ENCODE results near the gene ASPHD2.
"Not testable (repeated sequence)": the region's sequence is repeated elsewhere in the genome, so short reads cannot be mapped to it uniquely, and the experiment has no call there.

ASPHD2 gene

GRCh38 chr22:26416670-26417276, 12.3 kb upstream of the ASPHD2 start:
- DNase-seq (ENCODE audit: low spot score), result no peak

GRCh38 chr22:26417406-26417805, 11.7 kb upstream of the ASPHD2 start:
- DNase-seq (ENCODE audit: low spot score), result no peak

GRCh38 chr22:26418620-26419019, 10.4 kb upstream of the ASPHD2 start:
- no peak for DNase-seq (ENCODE audit: low spot score)

GRCh38 chr22:26426924-26427323, 2.1 kb upstream of the ASPHD2 start:
- DNase-seq (ENCODE audit: low spot score), result no peak

GRCh38 chr22:26429458-26430286, 612 bp downstream of the ASPHD2 start:
- DNase-seq (ENCODE audit: low spot score), result peak; percentile 50

GRCh38 chr22:26430600-26430999, 1.5 kb downstream of the ASPHD2 start:
- no peak for DNase-seq (ENCODE audit: low spot score)

- DNase-seq (ENCODE audit: low spot score), result no peak
These were observed 2.4 kb downstream of the ASPHD2 start for GRCh38 chr22:26431261-26431995.

- DNase-seq (ENCODE audit: low spot score), result peak; percentile 40
These were observed 3.7 kb downstream of the ASPHD2 start for GRCh38 chr22:26432619-26433311.

GRCh38 chr22:26433805-26434204, 4.7 kb downstream of the ASPHD2 start:
- DNase-seq (ENCODE audit: low spot score), result no peak

- DNase-seq (ENCODE audit: low spot score), result no peak
These were observed 6.5 kb downstream of the ASPHD2 start for GRCh38 chr22:26435327-26436093.

GRCh38 chr22:26436903-26437515, 7.9 kb downstream of the ASPHD2 start:
- DNase-seq (ENCODE audit: low spot score), result no peak

- no peak for DNase-seq (ENCODE audit: low spot score)
These were observed 8.8 kb downstream of the ASPHD2 start for GRCh38 chr22:26437694-26438392.

GRCh38 chr22:26438776-26439175, 9.7 kb downstream of the ASPHD2 start:
- DNase-seq (ENCODE audit: low spot score), result not testable (repeated sequence)

- DNase-seq (ENCODE audit: low spot score), result no peak
These were observed 10.5 kb downstream of the ASPHD2 start for GRCh38 chr22:26439559-26439958.

- no peak for DNase-seq (ENCODE audit: low spot score)
These were observed 13.2 kb downstream of the ASPHD2 start for GRCh38 chr22:26442086-26442756.

- DNase-seq (ENCODE audit: low spot score), result no peak
These were observed 15.0 kb downstream of the ASPHD2 start for GRCh38 chr22:26443901-26444690.

- DNase-seq (ENCODE audit: low spot score), result no peak
These were observed 15.7 kb downstream of the ASPHD2 start for GRCh38 chr22:26444777-26445176.

- no peak for DNase-seq (ENCODE audit: low spot score)
These were observed 16.7 kb downstream of the ASPHD2 start for GRCh38 chr22:26445577-26446275.

Measured in germinal center (tissue), 1 donor.